ENCODE results near the gene MYB.

MYB gene

DNA sequence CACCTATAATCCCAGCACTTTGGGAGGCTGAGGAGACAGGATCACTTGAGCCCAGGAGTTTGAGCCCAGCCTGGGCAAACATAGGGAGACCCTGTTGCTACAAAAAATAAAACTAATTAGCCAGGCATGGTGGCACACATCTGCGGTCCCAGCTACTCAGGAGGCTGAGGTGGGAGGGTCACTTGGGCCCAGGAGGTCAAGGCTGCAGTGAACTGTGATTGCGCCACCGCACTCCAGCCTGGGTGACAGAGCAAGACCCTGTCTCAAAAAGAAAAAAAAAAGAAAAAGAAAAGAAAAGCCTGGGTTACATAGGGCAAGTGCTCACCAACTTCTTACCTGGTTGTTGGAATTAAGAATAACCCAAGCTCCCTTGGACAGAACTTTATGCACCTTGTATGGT is 14.6 kb upstream of the MYB start:
- TF ChIP-seq, protein P1, sequence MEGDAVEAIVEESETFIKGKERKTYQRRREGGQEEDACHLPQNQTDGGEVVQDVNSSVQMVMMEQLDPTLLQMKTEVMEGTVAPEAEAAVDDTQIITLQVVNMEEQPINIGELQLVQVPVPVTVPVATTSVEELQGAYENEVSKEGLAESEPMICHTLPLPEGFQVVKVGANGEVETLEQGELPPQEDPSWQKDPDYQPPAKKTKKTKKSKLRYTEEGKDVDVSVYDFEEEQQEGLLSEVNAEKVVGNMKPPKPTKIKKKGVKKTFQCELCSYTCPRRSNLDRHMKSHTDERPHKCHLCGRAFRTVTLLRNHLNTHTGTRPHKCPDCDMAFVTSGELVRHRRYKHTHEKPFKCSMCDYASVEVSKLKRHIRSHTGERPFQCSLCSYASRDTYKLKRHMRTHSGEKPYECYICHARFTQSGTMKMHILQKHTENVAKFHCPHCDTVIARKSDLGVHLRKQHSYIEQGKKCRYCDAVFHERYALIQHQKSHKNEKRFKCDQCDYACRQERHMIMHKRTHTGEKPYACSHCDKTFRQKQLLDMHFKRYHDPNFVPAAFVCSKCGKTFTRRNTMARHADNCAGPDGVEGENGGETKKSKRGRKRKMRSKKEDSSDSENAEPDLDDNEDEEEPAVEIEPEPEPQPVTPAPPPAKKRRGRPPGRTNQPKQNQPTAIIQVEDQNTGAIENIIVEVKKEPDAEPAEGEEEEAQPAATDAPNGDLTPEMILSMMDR (IDR thresholded peaks at IDR 0.05; ENCODE audit: low read length, missing control alignments): no peak
- no peak overlapping the region for H3K4me3 ChIP-seq (replicated peaks; ENCODE audit: low read depth, low read length)
- DNase-seq (ENCODE audit: low read depth): no peak

- H3K4me3 ChIP-seq (replicated peaks; ENCODE audit: low read depth, low read length): no peak overlapping the region
- no peak for DNase-seq (ENCODE audit: low read depth)
- TF ChIP-seq, protein P1 (IDR thresholded peaks at IDR 0.05; ENCODE audit: low read length, missing control alignments): no peak
These were observed 13.5 kb upstream of the MYB start for GRCh38 chr6:135167617-135168016.

- H3K4me3 ChIP-seq (replicated peaks; ENCODE audit: low read depth, low read length): no peak overlapping the region
- DNase-seq (ENCODE audit: low read depth): no peak
- TF ChIP-seq, protein P1 (IDR thresholded peaks at IDR 0.05; ENCODE audit: low read length, missing control alignments): no peak
These were observed 12.3 kb upstream of the MYB start for GRCh38 chr6:135168766-135169165.

- TF ChIP-seq, protein P1 (IDR thresholded peaks at IDR 0.05; ENCODE audit: low read length, missing control alignments): no peak
- no peak for DNase-seq (ENCODE audit: low read depth)
These were observed 10.9 kb upstream of the MYB start for GRCh38 chr6:135170238-135170637.

DNA sequence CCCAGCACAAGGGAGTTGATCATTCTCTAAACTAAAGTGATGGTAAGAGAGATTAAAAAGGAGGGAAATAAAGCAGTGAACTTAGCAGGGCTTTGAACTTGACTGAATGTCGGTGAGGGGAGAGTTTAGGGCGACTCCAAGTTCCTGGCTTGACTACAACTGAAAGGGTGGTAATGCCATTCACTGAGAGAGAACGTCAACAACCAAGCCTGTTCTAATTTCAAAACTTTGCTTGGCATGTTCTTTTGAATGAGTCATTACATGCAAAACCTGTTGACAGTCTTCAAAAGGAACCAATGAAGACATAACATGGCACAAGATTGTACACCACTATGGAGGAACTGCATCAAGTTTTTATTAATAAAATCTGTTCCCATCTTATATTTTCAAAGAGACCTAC is 10.3 kb upstream of the MYB start:
- TF ChIP-seq, protein P1 (IDR thresholded peaks at IDR 0.05; ENCODE audit: low read length, missing control alignments): no peak
- no peak for DNase-seq (ENCODE audit: low read depth)

More at GRCh38 chr6:135170238-135170637, 10.9 kb upstream of the MYB start:
- no peak overlapping the region for H3K4me3 ChIP-seq (replicated peaks; ENCODE audit: low read depth, low read length)

DNA sequence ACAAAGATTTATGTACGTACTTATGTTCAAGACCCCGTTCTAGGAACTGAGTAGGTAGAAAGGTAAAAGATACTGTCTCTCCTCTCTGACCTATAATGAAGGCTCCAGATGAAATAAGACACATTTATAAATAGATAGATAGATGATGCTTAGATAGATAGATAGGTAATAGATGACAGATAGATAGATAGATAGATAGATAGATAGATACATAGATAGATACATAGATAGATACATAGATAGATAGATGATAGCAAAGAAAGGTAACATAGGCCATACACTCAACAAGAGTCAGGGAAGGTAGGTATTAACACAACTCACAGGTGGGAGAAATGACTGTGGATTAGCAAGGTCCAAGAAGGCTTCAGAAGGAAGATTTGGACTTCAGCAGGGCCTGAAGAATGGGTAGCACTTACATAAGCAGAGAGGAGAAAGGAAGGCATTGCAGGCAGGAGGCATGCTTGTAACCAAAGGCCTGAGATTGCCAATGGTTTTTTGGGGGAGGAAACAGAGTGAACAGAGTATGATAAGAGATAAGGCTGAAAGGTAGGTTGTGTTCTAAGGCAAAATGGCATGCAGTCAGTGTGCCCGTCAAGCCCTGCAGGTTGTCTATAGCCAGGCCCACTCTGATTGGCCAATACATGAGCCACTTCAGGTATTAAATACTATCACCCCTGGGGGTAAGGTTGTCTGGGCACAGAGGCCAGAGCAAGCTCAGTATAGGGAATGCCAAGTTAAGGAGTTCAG is 7.7 kb upstream of the MYB start:
- DNase-seq (ENCODE audit: low read depth): no peak
- TF ChIP-seq, protein P1 (IDR thresholded peaks at IDR 0.05; ENCODE audit: low read length, missing control alignments): no peak
- no peak overlapping the region for H3K4me3 ChIP-seq (replicated peaks; ENCODE audit: low read depth, low read length)

More for the DNA sequence above, 10.3 kb upstream of the MYB start:
- no peak overlapping the region for H3K4me3 ChIP-seq (replicated peaks; ENCODE audit: low read depth, low read length)

GRCh38 chr6:135173989-135174484 is 7.1 kb upstream of the MYB start:
- no peak overlapping the region for H3K4me3 ChIP-seq (replicated peaks; ENCODE audit: low read depth, low read length)
- no peak for DNase-seq (ENCODE audit: low read depth)
- TF ChIP-seq, protein P1 (IDR thresholded peaks at IDR 0.05; ENCODE audit: low read length, missing control alignments): no peak

Measured in fibroblast of pulmonary artery (primary cell).